Colonic mucosa (tissue), 4 donors: ENCODE data around the gene SMARCA4. TPM values are rescaled to one million over a fixed set of nuclear protein-coding genes. Genes with fewer than 3 reads are reported as not detected.
"Not testable (repeated sequence)": the region's sequence is repeated elsewhere in the genome, so short reads cannot be mapped to it uniquely, and the experiment has no call there.

Experiments used
- DNase-seq: peaks from one replicate; pipeline ENCODE4 v3.0.0-alpha.2; 2020
- H3K27ac ChIP-seq: fragments of 200-600 bp; one replicate; pipeline ENCODE4 v1.8.0; 2021
- H3K27me3 ChIP-seq: fragments of 200-600 bp; one replicate; pipeline ENCODE4 v1.8.0; 2021
- H3K36me3 ChIP-seq: fragments of 200-600 bp; one replicate; pipeline ENCODE4 v1.8.0; 2021
- H3K4me1 ChIP-seq: fragments of 200-600 bp; one replicate; pipeline ENCODE4 v1.8.0; 2021; ENCODE audit warnings: mild to moderate bottlenecking
- H3K4me3 ChIP-seq: fragments of 200-600 bp; one replicate; pipeline ENCODE4 v1.8.0; 2021
- H3K9ac ChIP-seq, 2 donors: one replicate each; pipeline ENCODE4 v1.7.0; 2013; ENCODE audit warnings: control low read depth in 2 of 2, low read depth in 2 of 2, low read length in 2 of 2
- H3K9me3 ChIP-seq: fragments of 200-600 bp; one replicate; pipeline ENCODE4 v1.8.0; 2021
- CTCF ChIP-seq: fragments of 200-600 bp; IDR thresholded peaks from one replicate; pipeline ENCODE4 v1.8.0; 2022; ENCODE audit warnings: antibody characterized with exemption, mild to moderate bottlenecking
- intact Hi-C: fragments of 100-400 bp; cut with DNase I; formaldehyde crosslinking; loops from one replicate; pipeline ENCODE4 v1.14.1; 2022
- total RNA-seq, 2 donors: library from RNA; stranded (reverse); fragmentation: NEBNext Ultra II Directional in 1 of 2; extraction: Animal tissue kit (Norgen Biotek cat#: 25700) in 1 of 2; gene quantifications; one replicate each; pipeline ENCODE4 v1.2.1, GENCODE V29; 2021
- donor health status: healthy.
- donor health status: DM: no; HTN: no; CAD: no.
- donor health status: DM: no; HTN: no; CAD: no.

The SMARCA4 gene
- total RNA-seq, 2 donors from 2014 or later, result 73.8 to 141 TPM

DNA sequence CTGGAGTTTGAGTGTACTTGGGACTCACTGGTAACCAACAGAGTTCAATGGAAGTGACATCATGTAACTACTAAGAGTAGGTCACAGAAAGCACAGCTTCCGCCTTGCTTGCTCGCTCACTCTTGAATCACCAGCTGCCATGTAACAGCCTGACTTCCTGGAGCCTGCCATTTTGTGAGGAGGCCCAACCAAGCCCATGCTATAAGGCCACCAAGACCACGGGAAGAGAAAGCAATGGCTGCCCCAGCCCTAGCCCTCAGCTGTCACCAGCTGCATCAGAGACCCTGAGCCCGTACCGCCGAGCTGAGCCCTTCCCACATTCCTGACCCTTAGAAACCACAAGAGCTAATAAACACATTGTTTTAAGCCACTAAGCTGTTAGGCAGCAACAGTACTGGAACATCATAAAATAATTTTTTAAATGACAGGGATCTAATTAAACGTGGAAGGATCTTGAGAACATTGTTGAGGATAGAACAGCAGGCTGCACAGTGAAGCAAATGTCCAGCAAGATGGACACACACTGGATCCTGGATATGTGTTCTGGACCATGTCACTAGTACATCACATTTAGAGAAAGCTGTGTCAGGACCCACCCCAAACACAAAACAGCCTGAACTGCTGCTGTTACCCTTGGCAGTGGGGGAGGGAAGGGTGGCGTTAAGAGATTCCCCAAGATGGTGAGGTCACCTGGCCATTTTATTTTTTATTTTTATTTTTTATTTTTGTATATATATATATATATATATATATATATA lies 106.7 kb downstream of the SMARCA4 start:
- Histone ChIP-seq H3K9ac (no peak overlapping the region), H3K4me3 (no peak overlapping the region), H3K27me3 (no peaks in the 10 kb centered on the region), H3K9me3 (no peaks in the 10 kb centered on the region), H3K4me1 (no peaks in the 10 kb centered on the region), H3K27ac (no peak overlapping the region), H3K36me3 (no peaks in the 10 kb centered on the region)
- intact Hi-C loops, result no loop called here
- no peak for DNase-seq
- no peak for TF ChIP-seq CTCF

- Histone ChIP-seq H3K36me3 (no peaks in the 10 kb centered on the region), H3K27ac (no peak overlapping the region), H3K9me3 (no peaks in the 10 kb centered on the region), H3K4me3 (no peak overlapping the region), H3K4me1 (no peaks in the 10 kb centered on the region), H3K9ac (no peak overlapping the region), H3K27me3 (no peaks in the 10 kb centered on the region)
- no peak for DNase-seq
- TF ChIP-seq CTCF, result no peak
- intact Hi-C loops, result no loop called here
These were observed 108.7 kb downstream of the SMARCA4 start for GRCh38 chr19:11069561-11069960.

DNA sequence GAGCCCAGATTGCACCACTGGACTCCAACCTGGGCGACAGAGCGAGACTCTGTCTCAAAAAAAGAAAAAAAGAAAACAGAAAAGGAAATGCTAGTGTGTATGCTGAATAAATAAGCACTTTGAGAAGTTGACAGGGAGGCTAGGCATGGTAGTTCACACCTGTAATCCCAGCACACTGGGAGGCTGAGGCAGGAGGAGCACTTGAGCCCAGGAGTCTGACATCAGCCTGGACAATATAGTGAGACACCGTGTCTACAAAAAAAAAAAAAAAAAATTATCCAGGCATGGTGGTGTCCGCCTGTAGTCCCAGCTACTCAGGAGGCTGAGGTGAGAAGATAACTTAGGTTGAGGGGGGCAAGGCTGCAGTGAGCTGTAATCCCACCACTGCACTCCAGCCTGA lies 109.3 kb downstream of the SMARCA4 start:
- intact Hi-C loops, result no loop called here
- no peak for TF ChIP-seq CTCF
- no peaks in the 10 kb centered on the region for H3K4me1 ChIP-seq
- H3K27ac ChIP-seq, result no peak overlapping the region
- no peak overlapping the region for H3K9ac ChIP-seq
- H3K36me3 ChIP-seq, result no peaks in the 10 kb centered on the region
- H3K4me3 ChIP-seq, result no peak overlapping the region
- no peaks in the 10 kb centered on the region for H3K9me3 ChIP-seq
- no peak for DNase-seq
- H3K27me3 ChIP-seq, result no peaks in the 10 kb centered on the region

DNA sequence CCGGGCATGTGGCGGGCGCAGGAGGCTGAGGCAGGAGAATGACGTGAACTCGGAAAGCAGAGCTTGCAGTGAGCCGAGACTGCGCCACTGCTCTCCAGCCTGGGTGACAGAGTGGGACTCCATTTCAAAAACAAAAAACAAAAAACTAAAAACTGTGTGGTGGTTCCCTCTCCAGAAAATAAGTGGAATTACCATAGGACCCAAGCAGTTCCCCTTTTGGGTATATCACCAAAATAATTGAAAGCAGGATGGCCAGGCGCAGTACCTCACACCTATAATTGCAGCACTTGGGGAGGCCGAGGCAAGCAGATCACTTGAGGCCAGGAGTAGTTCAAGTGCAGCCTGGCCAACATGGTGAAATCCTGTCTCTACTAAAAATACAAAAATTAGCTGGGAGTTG lies 112.7 kb downstream of the SMARCA4 start:
- no peak for TF ChIP-seq CTCF
- H3K9ac ChIP-seq, result no peak overlapping the region
- intact Hi-C loops, result no loop called here
- no peak for DNase-seq
- H3K4me1 ChIP-seq, result no peaks in the 10 kb centered on the region
- H3K4me3 ChIP-seq, result no peak overlapping the region
- H3K27me3 ChIP-seq, result no peaks in the 10 kb centered on the region
- H3K27ac ChIP-seq, result no peak overlapping the region
- no peaks in the 10 kb centered on the region for H3K36me3 ChIP-seq
- H3K9me3 ChIP-seq, result no peaks in the 10 kb centered on the region

DNA sequence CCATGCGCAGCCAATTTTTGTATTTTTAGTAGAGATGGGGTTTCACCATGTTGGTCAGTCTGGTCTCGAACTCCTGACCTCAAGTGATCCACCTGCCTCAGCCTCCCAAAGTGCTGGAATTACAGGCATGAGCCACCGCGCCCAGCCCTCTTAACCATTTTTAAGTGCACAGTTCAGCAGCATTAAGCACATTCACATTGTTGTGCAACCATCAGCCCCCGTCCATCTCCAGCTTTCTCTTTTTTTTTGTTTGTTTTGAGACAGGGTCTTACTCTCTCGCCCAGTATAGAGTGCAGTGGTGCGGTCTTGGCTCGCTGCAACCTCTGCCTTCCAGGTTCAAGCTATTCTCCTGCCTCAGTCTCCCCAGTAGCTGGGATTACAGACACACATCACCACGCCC lies 116.0 kb downstream of the SMARCA4 start:
- intact Hi-C loops, H3K9ac ChIP-seq, H3K27ac ChIP-seq, H3K9me3 ChIP-seq, H3K27me3 ChIP-seq, H3K4me3 ChIP-seq, DNase-seq, H3K4me1 ChIP-seq, H3K36me3 ChIP-seq: not testable (repeated sequence)

DNA sequence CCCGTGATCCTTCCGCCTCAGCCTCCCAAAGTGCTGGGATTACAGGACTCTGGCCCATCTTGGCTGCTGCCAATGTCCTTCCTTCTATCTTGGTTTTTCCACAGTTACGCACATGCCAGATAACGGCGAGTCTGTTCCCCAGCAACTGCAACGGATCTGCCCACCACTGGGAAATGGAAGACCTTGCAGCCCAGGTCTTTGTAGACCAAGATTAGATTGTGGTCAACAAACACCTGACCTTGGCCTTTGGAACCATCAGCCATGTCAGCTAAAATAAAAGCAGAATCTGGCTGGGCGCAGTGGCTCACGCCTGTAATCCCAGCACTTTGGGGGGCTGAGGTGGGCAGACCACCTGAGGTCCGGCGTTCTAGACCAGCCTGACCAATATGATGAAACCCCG lies 118.1 kb downstream of the SMARCA4 start:
- no peaks in the 10 kb centered on the region for H3K36me3 ChIP-seq
- H3K4me1 ChIP-seq, result no peaks in the 10 kb centered on the region
- no peak overlapping the region for H3K9ac ChIP-seq
- H3K27me3 ChIP-seq, result no peaks in the 10 kb centered on the region
- H3K27ac ChIP-seq, result no peak overlapping the region
- DNase-seq, result no peak
- TF ChIP-seq CTCF, result no peak
- intact Hi-C loops, result no loop called here
- no peak overlapping the region for H3K4me3 ChIP-seq
- H3K9me3 ChIP-seq, result no peaks in the 10 kb centered on the region
